Measurements from ENCODE around the gene LGALS9C.
A peak's percentile ranks its signal among the peaks of the same experiment; 100 is the strongest.
"Not testable (repeated sequence)": the region's sequence is repeated elsewhere in the genome, so short reads cannot be mapped to it uniquely, and the experiment has no call there.

The LGALS9C gene

DNA sequence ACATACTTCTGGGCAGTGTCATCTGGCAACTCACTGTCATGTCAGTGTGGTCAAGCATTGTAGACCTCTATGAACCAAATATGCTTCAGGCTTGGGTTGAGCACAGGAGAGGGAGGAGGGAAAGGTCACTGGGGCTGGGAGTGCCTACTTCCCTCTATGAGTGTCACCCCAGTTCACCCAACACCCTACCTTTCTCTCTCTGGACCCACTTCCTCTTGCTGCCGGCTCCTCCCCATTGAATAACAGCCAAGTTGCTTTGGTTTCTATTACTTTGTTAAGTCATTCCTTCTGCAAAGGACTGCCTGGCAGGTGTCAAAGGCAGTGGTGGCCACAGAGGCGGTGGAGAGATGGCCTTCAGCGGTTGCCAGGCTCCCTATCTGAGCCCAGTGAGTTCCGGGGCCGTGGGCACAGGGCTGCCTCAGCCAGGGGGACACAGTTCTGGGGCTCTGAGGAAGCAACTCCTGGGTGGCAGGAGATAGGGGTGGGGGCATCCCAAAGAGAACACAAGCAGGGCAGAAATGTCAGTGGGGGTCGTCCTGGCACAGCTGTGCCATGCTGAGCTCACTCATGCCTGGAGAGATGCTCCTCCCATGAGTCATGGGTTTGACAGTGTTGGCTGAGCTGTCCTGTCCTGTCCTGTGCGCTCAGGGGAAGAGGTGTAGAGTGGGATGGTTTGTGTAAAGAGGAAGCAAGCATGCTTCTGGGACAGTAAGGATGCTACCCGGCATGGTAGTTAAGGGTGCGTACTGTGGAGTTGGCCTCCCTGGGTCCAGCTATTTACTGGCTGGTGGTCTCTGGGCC lies at the start of gene LGALS9C:
TSS of gene LGALS9C (plus strand) at position 282 of the 801 bp plus-strand sequence. CDS start at position 348, 66 bp downstream.
- peak; percentile 3 for DNase-seq

DNA sequence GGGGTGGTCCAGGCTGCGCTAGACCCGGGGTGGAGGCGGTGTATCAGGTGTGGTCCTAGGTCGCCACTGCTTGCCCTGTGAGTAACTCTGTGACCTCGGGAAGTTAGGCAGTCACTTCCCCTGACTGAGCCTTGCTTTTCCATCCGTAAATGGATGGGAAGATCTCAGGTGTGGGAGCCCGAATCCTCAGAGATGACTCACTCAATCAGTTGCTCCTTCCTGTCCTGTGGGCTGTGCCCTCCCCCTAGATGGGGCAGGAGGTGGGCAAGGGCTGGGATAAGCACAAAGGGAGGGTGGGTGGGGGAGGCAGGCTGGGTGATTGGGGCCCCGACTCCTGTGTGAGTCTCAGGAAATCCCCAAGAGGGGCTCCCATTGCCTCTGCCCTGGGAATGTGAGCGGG lies 44.4 kb upstream of the LGALS9C start:
- DNase-seq, result not testable (repeated sequence)

DNA sequence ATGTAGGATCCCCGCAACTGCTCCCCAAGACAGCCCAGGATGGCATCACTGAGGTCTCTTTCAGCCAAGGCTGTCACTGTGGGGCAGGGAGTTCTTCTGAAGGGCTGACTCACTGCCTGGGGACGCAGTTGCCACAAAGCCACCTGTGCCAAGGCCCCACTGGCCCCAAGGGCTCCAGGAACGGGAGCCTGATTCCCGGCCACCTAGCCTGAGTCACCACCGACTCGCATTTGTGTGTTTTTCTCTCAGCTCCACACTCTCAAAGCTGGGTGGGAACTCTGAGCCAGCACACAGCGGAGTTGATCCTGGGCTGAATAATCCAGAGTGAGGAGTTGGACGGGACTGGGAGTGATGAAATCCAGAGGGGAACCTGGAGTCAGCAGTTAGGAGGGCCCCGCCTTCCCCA lies 37.1 kb upstream of the LGALS9C start:
- DNase-seq, result not testable (repeated sequence)

DNA sequence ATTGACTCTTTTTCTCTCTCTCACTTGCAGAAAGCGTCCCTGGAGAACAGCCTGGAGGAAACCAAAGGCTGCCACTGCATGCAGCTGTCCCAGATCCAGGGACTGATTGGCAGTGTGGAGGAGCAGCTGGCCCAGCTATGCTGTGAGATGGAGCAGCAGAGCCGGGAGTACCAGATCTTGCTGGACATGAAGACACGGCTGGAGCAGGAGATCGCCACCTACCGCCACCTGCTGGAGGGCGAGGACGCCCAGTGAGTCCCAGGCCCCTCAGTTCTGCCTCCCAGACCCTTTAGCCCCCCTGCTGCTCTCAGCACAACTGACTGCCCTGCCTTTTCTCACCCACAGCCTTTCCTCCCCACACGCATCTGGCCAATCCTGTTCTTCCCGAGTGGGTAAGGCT lies 34.5 kb upstream of the LGALS9C start:
- DNase-seq, result not testable (repeated sequence)

DNA sequence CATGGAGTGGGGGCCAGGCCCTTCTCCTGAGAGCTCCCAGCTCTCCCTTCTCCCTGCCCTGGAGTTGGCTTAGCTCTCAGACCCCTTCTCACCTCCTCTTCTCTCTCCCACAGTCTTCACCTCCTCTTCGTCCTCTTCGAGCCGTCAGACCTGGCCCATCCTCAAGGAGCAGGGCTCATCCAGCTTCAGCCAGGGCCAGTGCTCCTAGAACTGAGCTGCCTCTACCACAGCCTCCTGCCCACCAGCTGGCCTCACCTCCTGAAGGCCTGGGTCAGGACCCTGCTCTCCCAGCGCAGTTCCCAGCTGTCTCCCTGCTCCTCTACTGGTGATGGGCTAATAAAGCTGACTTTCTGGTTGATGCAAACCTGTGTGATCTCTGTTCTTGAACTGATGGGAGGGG lies 34.1 kb upstream of the LGALS9C start:
- DNase-seq, result not testable (repeated sequence)

DNA sequence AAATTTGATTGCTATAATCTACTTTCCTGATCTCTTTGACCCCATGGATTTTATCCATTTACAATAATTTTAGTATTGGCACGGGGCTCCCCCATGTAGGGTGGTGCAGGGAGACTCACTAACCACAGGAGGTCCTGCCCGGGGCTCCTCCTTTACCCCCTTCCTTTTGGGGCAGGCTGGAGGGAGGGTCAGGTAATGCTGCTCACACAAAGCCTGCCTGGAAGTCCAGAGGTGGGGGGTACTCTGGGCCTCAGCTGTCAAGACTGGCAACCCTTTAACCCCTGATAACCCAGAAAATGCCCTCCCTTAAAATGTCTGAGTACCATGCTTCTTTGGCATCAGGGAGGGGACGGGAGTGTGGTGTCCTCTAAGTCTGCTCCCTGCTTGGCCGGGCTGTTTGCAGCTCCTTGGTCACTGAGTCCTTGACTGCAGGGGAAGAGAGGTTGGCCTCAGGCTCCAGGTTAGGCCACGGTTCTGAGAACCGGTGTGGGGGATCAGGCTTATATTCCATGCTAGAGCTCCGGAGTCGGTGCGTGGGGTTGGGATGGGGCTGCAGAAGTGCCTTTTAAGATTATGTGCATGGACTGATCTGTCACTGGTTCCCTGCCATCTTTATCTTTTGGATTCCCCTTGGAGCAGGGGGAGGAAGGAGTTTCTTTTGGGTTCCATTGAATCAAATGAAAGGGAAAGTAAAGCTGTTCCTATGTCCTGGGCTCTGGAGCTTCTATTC lies 28.9 kb upstream of the LGALS9C start:
- DNase-seq, result not testable (repeated sequence)

DNA sequence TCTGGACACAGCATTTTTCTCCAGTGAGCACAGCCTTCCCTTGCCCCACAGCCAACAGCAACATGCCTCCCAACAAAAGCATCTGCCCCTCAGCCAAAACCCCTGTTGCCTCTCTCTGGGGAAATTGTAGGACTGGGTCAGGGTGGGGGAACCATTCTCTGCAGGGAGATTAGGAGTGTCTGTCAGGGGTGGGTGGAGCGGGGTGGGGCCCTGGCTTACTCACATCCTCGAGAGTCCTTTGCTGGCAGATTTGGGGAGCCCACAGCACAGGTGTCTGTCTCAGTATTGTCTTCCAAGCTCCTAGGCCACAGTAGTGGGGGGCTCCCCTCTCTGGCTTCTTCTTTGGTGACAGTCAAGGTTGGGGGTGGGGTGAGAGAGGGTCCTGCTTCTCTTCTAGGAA lies 28.3 kb upstream of the LGALS9C start:
- DNase-seq, result not testable (repeated sequence)

DNA sequence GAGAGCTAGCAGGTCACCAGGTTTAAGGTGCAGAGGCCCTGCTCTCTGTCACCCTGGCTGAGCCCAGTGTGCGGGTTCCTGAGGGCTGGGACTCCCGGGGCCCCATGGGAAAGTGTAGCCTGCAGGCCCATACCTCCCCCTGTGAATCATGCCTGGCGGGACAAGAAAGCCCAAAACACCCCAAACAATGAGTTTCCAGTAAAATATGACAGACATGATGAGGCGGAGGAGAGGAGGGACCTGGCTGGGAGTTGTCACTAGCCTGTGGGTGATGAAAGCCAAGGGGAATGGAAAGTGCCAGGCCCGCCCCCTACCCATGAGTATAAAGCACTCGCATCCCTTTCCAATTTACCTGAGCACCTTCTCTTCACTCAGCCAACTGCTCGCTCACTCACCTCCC lies 26.8 kb upstream of the LGALS9C start:
- not testable (repeated sequence) for DNase-seq

DNA sequence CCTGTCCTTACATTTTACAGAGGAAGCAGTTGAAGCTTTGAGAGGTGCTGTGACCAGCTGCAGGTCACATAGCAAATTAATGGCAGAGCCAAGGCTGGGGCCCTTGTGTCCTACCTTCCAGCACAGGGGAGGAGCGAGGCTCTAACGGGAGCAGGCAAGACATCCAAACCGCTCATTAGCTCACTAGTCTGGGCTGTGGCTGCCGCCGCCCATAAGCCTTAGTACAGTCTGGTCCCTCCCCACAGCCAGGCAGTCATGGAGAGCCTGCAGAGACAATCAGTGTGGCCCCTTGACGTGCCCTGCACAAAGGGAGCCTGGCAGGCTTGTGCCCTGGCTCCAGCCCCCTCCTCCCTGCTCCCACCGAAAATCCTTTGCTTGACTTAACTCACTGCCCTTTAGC lies 25.6 kb upstream of the LGALS9C start:
- DNase-seq, result not testable (repeated sequence)

DNA sequence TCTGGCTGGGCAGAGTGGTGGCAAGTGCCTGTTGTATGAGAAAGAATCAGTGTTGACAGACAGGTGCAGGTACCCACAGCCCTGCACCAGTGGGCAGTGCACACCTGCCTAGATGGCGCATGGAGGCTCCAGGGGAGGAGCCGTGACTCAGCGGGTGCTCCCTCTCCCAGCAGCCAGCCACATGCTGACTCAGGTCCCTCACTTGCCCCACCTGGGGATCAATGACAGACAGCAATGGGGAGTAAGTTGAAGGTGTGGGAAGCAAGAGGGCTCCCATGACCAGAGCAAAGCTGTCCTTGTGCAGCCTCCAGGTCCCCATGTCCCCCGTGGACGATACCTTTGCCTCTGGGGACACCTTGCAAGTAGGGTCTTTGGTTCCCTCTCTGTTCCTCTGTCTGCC lies 24.6 kb upstream of the LGALS9C start:
- not testable (repeated sequence) for DNase-seq

DNA sequence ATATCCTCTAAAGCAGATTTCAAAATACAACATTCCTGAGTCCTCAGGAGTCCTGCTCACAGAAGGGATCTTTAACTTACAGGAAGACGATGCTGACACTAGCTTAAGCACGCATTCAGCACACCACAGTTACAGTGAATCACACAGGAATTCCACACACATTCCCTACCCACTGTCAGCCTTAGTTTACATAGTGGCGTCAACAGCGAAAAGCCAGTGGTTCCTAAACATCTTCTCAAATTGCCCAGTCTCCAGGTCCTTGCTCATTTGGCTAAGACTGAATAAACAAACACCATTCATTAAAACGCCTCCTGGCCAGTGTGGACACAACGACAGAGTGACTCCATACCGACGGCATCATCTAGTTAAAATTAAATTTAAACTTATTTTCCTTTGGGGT lies 17.6 kb upstream of the LGALS9C start:
- DNase-seq, result peak; percentile 63

DNA sequence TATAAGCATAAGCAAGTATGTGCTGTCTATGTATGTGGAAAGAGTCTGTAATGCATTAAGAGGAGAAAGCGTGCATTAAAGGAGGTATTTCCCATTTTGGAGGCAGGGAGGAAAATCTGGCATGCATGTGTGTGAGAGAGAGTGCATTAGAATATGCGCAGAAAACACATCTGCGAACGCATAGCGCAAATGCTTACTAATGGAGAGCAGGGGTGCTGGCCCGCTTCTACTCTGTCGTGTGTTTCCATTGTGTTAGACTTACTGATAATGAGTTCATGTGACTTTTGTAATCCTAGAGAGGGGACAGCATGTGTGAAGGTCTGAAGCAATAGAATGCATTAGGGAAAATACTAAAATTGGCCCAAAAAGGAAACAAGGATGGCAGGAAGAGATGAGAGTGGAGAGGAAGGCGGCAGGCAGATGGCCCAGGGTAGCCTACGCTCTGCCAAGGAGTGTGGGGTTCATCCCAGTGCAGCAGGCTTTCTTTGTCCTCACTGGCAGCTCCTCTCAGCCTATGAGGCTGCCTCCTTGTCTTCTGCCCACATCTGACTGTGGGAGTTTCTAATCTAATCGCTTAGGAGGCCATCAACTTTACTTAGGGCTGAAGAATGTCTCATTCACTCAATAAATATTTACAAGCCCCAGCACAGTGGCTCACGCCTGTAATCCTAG lies 12.6 kb upstream of the LGALS9C start:
- DNase-seq, result peak; percentile 11

DNA sequence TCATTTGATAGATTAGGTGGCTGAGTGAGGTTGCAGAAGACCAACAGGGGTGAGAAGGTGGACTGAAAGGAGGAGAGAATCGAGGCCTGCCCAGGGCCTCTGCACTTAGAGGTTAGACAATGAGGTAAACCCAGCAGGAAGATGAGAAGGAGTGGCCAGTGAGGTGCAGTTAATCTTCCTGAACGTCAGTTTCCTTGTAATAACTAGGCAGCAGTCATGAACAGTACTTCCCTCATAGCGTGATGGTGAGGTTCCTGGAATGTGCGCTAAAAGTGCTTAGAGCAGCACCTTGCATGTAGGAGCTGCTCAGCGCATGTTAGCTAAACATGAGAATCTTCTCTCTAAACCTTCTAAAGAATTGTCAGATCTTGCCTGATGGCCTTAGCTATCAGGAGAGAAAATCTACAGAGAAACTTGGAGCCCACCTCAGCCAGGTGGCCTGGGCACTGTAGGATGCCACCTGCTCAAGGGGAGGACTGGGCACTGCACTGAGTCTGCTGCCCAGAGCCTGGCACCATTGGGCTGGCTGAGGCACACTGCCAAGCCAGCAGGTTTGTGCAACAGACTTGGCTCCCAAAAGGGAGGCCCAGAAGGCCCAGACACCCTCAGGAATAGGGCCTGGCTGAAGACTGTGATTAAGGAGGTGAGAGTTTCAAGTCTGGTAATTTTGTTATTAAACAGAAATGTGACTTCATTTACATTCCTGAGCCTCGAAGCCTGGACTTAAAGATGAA lies 10.2 kb upstream of the LGALS9C start:
- not testable (repeated sequence) for DNase-seq

DNA sequence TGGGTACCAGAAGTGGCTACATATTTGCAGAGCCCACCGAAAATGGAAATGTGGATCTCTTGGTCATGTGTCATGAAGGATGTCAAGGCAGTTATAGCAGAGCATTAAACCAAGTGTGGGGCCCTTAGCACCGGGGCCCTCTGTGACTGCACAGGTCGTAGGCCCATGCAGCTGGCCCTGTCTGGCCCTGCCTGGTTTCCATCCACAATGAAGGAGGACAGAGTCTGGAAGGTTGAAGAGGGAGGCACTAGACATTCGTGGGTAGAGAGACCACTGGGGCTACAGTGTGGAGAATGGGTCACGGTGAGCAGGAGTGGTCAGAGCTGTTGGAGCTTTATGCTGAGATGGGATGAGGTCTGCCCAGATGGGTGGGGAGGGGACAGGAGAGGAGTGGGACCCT lies 9.6 kb upstream of the LGALS9C start:
- DNase-seq, result not testable (repeated sequence)

DNA sequence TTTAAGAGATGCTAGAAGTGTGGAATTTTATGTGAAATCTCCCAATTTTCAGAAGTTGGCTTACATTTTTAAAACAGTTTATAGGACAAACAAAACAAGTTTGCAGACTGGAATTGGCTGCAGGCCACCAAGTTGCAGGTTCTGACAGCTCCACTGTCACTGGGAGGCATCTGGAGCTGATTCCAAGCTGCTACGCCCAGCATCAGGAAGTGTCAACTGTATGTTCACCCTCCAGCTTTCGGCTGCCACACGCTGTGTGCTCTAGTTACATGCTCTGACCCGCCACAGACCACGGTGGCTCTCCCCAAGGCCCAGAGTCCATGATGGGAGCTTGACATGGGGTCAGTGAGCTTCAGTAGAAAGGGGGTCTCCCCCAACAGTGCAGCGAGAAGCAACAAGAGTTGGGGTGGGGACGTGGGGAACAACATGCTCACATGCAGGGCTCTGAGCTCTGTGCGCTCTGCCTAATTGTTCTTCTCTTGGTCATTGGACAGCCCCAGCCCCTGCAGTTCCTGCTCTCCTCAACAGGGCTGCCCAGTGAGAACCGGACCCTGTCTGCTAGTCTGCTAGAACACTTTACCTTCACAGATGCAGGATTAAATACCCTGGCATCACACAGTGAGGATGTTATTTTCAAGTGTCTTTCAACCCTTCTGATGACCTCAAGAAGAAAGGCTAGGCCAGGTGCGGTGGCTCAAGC lies 8.0 kb upstream of the LGALS9C start:
- DNase-seq, result not testable (repeated sequence)

DNA sequence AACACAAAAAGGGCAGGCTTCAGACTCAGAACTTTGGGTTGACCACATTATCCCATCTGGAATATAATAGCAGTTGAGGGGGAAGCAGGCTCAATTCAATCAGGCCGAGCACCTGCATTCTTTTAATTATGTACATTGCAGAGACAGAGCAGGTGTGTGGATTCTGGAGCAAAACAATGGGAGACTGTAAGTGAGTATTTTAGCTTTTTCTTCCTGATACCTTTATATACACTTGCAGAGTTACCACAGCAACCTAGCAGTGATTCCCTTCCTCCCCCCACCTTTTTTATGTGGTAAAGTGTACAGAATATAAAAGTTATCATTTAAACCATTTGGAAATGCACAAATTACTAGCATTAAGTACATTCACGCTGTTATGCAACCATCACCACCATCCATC lies 6.8 kb upstream of the LGALS9C start:
- not testable (repeated sequence) for DNase-seq

DNA sequence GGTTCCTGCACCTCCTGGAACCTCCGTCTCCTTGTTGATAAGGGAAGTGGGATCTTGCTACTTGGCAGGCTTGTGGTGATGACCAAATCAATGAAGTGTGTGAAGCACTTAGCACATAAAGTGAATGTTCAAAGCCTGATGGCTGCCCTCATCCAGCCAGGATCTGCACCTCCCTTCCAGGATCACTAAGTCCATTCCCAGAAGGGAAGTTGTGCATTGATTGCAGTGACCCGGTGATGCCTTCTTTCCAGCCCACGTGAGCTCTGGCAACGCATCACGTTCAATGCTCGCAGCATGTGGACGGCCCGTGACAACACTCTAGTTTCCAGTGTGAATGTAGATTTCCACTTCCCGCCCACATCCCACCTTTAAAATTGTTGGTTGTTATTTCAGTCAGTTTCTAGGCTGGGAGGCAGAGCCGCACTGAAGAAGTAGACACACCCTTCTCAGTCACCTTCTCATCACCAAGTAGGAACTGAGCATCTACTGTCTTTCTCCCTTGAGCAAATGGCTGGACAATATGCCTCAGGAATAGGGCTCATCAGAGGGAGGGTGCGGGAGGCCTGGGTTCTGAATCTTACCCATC lies 6.2 kb upstream of the LGALS9C start:
- DNase-seq, result not testable (repeated sequence)

DNA sequence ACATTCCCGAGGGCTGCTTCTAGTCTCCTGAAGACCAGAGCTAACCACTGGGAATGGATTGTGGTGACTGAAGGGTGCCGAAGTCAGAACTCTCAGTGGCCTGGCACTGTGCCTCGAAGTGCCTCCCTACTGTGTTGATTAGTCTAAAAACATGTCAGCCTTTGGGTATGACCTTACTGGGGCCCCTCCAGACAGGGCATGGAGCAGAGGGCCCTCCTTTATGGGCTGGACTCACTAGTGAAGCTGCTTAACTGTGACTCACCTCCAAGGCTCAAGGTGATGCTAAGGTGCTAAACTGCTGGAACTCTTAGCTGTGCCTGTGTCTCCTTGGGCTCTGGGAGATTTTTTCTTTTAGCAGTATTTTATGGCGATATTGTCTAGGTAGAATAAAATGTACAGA lies 2.6 kb upstream of the LGALS9C start:
- not testable (repeated sequence) for DNase-seq

DNA sequence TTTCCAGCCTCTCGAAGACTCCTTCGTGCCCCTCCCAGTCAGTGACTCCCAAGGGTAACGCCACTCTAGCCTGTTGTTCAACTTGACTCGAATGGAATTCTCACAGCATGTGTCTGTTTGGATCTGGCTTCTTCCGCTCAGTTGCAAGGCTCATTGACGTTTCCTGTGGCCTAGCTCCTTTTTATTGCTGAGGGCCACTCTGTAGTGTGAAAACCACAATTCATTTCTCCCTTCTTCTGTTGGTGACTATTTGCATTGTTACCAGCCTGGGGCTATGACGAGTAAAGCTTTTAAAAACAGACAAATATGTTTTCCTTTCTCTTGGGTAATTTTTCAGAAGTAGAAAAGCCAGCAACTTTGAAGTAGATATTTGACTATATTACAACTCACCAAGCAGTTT lies 1.8 kb upstream of the LGALS9C start:
- DNase-seq, result peak; percentile 1

DNA sequence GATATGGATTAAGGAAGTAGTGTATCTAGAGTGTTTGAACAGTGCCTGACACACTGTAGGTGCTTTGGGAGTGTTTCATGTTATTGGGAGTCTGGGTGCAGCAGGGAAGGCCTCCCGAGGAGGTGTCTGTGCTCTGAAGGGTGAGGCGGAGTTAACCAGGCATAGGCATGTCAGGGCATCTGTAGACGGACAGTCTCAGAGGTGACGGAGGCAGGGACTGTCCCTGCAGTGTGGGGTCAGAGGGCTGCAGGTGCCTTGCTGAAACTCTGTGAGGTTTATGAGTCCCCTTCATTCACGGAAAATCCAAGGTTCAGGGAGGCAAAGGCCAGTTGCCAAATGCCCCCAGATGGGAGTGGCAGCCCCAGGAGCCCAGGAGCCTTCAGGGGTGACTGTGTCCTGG lies 778 bp downstream of the LGALS9C start:
- DNase-seq, result not testable (repeated sequence)

DNA sequence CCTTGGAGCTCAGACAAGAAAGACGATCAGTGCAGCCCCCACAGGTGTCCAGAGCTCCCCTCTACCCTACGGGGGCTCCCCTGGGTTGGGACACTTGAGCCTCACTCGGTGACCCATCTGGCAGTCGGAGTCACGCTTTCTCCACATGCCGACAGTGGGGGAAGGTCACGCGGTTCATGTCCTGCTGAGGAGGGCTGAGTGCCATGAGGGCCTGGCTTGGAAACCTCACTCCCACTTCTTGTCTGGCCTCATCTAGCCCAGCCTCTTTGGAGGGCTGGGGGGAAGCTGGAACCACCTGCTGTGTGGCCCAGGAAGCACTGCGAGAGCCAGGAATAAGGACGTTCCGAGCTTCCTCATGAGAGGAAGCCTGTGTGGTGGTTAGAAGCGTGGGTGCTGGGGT lies 1.8 kb downstream of the LGALS9C start:
- DNase-seq, result not testable (repeated sequence)

All from fibroblast of skin of right biceps (primary cell).